ENCODE data around the gene KRT33B. TPM values are rescaled to one million over a fixed set of nuclear protein-coding genes. Genes with fewer than 3 reads are reported as not detected.

The KRT33B gene
- total and polyA plus RNA-seq, 11 donors = not detected

- Histone ChIP-seq H3K27ac (no peak overlapping the region), H3K9me3 (no peaks in the 10 kb centered on the region), H3K4me1 (no peaks in the 10 kb centered on the region), H3K27me3 (peaks cover 0 to 3% (median 0%) of the 10 kb centered on the region in 9 donors), H3K4me3 (no peak overlapping the region), H3K36me3 (no peaks in the 10 kb centered on the region)
- ATAC-seq = no peak
- DNase-seq = no peak
- WGBS, 4 donors = 74 to 82% (median 79%) methylated on average over 10 of the region's 10 CpGs
- intact Hi-C loops (cut with DNase I) = no loop called here
- no peak for TF ChIP-seq CTCF (IDR thresholded peaks at IDR 0.05)
- no peak for TF ChIP-seq POLR2A (IDR thresholded peaks at IDR 0.05)
Measured at GRCh38 chr17:41367426-41368075, 2.1 kb downstream of the KRT33B start.

GRCh38 chr17:41366070-41366469 is 3.5 kb downstream of the KRT33B start:
- DNase-seq (no peak), ATAC-seq (no peak)
- no peak for TF ChIP-seq POLR2A (IDR thresholded peaks at IDR 0.05)
- no peak for TF ChIP-seq CTCF (IDR thresholded peaks at IDR 0.05)
- Histone ChIP-seq H3K4me1 (no peaks in the 10 kb centered on the region), H3K27ac (no peak overlapping the region), H3K27me3 (peaks cover 0 to 3% (median 0%) of the 10 kb centered on the region in 9 donors), H3K36me3 (no peaks in the 10 kb centered on the region), H3K9me3 (no peaks in the 10 kb centered on the region), H3K4me3 (no peak overlapping the region)
- intact Hi-C loops (cut with DNase I) = no loop called here

GRCh38 chr17:41363881-41364280 is 5.7 kb downstream of the KRT33B start:
- intact Hi-C loops (cut with DNase I) = no loop called here
- WGBS, 4 donors = 66 to 82% (median 78%) methylated on average over 2 of the region's 2 CpGs
- peaks cover 0 to 3% (median 0%) of the 10 kb centered on the region in 9 donors for H3K27me3 ChIP-seq

More at GRCh38 chr17:41363881-41364280, 5.7 kb downstream of the KRT33B start:
- no peak overlapping the region for H3K27ac ChIP-seq
- no peak for ATAC-seq
- H3K9me3 ChIP-seq = peaks cover 0 to 6% (median 0%) of the 10 kb centered on the region in 12 donors
- TF ChIP-seq POLR2A (IDR thresholded peaks at IDR 0.05) = no peak
- no peak for TF ChIP-seq CTCF (IDR thresholded peaks at IDR 0.05)
- no peaks in the 10 kb centered on the region for H3K4me1 ChIP-seq
- DNase-seq = no peak
- H3K36me3 ChIP-seq = no peaks in the 10 kb centered on the region
- H3K4me3 ChIP-seq = no peak overlapping the region

All from heart left ventricle (tissue), 16 donors.